Activated gamma-delta T cell treated with Interleukin-2 at 50 U/mL for 16 hours (primary cell): ENCODE results near the gene SYNE1.
"Not testable (repeated sequence)": the region's sequence is repeated elsewhere in the genome, so short reads cannot be mapped to it uniquely, and the experiment has no call there.

ENCODE experiments used
- DNase-seq: peaks from one replicate; pipeline ENCODE4 v3.0.0-alpha.2; 2020

SYNE1 gene

GRCh38 chr6:152356662-152357061, 280.5 kb downstream of the SYNE1 start:
- no peak for DNase-seq

GRCh38 chr6:152356016-152356415, 281.1 kb downstream of the SYNE1 start:
- DNase-seq: no peak

- DNase-seq: no peak
These were observed 282.0 kb downstream of the SYNE1 start for GRCh38 chr6:152355166-152355565.

GRCh38 chr6:152353440-152353839, 283.7 kb downstream of the SYNE1 start:
- no peak for DNase-seq

GRCh38 chr6:152351742-152352141, 285.4 kb downstream of the SYNE1 start:
- DNase-seq: no peak

GRCh38 chr6:152351110-152351509, 286.1 kb downstream of the SYNE1 start:
- no peak for DNase-seq

GRCh38 chr6:152348116-152348515, 289.0 kb downstream of the SYNE1 start:
- DNase-seq: no peak

GRCh38 chr6:152343735-152344360, 293.3 kb downstream of the SYNE1 start:
- no peak for DNase-seq

- no peak for DNase-seq
These were observed 295.6 kb downstream of the SYNE1 start for GRCh38 chr6:152341596-152341995.

- peak; percentile 61 for DNase-seq
These were observed 298.6 kb downstream of the SYNE1 start for GRCh38 chr6:152338335-152339125.

- no peak for DNase-seq
These were observed 302.6 kb downstream of the SYNE1 start for GRCh38 chr6:152334555-152334954.

GRCh38 chr6:152330961-152331360, 306.2 kb downstream of the SYNE1 start:
- no peak for DNase-seq

GRCh38 chr6:152329638-152330448, 307.3 kb downstream of the SYNE1 start:
- DNase-seq: no peak

- not testable (repeated sequence) for DNase-seq
These were observed 309.0 kb downstream of the SYNE1 start for GRCh38 chr6:152328200-152328599.

GRCh38 chr6:152323376-152323775, 313.8 kb downstream of the SYNE1 start:
- DNase-seq: no peak

GRCh38 chr6:152318278-152318677, 318.9 kb downstream of the SYNE1 start:
- DNase-seq: no peak

- no peak for DNase-seq
These were observed 321.1 kb downstream of the SYNE1 start for GRCh38 chr6:152316024-152316423.

GRCh38 chr6:152314483-152314832, 322.7 kb downstream of the SYNE1 start:
- DNase-seq: no peak

- no peak for DNase-seq
These were observed 323.4 kb downstream of the SYNE1 start for GRCh38 chr6:152313542-152314482.

- no peak for DNase-seq
These were observed 324.7 kb downstream of the SYNE1 start for GRCh38 chr6:152312434-152312833.

- DNase-seq: no peak
These were observed 326.7 kb downstream of the SYNE1 start for GRCh38 chr6:152310371-152310954.

- DNase-seq: peak; percentile 74
These were observed 327.5 kb downstream of the SYNE1 start for GRCh38 chr6:152309648-152310047.
